ENCODE measurements around the gene PUM2.

PUM2 gene

GRCh38 chr2:20227894-20228505 is 122.6 kb downstream of the PUM2 start:
- no peak for FAIRE-seq

- no peak for FAIRE-seq
These were observed 124.5 kb downstream of the PUM2 start for GRCh38 chr2:20226152-20226545.

- FAIRE-seq: no peak
These were observed 125.1 kb downstream of the PUM2 start for GRCh38 chr2:20225294-20226151.

GRCh38 chr2:20224716-20225293 is 125.8 kb downstream of the PUM2 start, which contains the start of gene SDC1:
SDC1 (minus strand) TSS chr2:20225130; CDS start chr2:20224867, 263 bp downstream.
- FAIRE-seq: no peak

- no peak for FAIRE-seq
These were observed 126.4 kb downstream of the PUM2 start for GRCh38 chr2:20224164-20224715.

GRCh38 chr2:20223407-20224163 is 127.1 kb downstream of the PUM2 start:
- no peak for FAIRE-seq

GRCh38 chr2:20222769-20223406 is 127.8 kb downstream of the PUM2 start:
- FAIRE-seq: no peak

- FAIRE-seq: no peak
These were observed 128.5 kb downstream of the PUM2 start for GRCh38 chr2:20222014-20222768.

GRCh38 chr2:20221555-20221973 is 129.1 kb downstream of the PUM2 start:
- FAIRE-seq: no peak

GRCh38 chr2:20220806-20221554 is 129.7 kb downstream of the PUM2 start:
- no peak for FAIRE-seq

GRCh38 chr2:20219763-20220380 is 130.8 kb downstream of the PUM2 start:
- FAIRE-seq: no peak

- FAIRE-seq: no peak
These were observed 132.0 kb downstream of the PUM2 start for GRCh38 chr2:20218331-20219320.

- FAIRE-seq: no peak
These were observed 133.3 kb downstream of the PUM2 start for GRCh38 chr2:20217041-20217970.

- FAIRE-seq: no peak
These were observed 134.3 kb downstream of the PUM2 start for GRCh38 chr2:20216130-20217025.

- no peak for FAIRE-seq
These were observed 135.2 kb downstream of the PUM2 start for GRCh38 chr2:20215183-20216040.
